Urothelium cell line (cell line): ENCODE measurements around the gene SIDT1.
A peak's percentile ranks its signal among the peaks of the same experiment; 100 is the strongest.

Experiments
- DNase-seq: peaks from one replicate; pipeline ENCODE4 v3.0.0; 2011; ENCODE audit warnings: low spot score, mixed read lengths
- FAIRE-seq: peaks from 2 replicates; lab custom pipeline; 2011; peaks lifted over from hg19 to GRCh38; lab: Jason Lieb, UNC

The SIDT1 gene

GRCh38 chr3:113589971-113590370 lies 57.6 kb downstream of the SIDT1 start:
- no peak for FAIRE-seq
- no peak for DNase-seq

- no peak for DNase-seq
- no peak for FAIRE-seq
Observed at GRCh38 chr3:113590983-113591382, 58.6 kb downstream of the SIDT1 start.

GRCh38 chr3:113594066-113594465 lies 61.7 kb downstream of the SIDT1 start:
- FAIRE-seq, result no peak
- DNase-seq, result no peak

- DNase-seq (no peak), FAIRE-seq (no peak)
Observed at GRCh38 chr3:113597596-113598354, 65.4 kb downstream of the SIDT1 start.

DNA sequence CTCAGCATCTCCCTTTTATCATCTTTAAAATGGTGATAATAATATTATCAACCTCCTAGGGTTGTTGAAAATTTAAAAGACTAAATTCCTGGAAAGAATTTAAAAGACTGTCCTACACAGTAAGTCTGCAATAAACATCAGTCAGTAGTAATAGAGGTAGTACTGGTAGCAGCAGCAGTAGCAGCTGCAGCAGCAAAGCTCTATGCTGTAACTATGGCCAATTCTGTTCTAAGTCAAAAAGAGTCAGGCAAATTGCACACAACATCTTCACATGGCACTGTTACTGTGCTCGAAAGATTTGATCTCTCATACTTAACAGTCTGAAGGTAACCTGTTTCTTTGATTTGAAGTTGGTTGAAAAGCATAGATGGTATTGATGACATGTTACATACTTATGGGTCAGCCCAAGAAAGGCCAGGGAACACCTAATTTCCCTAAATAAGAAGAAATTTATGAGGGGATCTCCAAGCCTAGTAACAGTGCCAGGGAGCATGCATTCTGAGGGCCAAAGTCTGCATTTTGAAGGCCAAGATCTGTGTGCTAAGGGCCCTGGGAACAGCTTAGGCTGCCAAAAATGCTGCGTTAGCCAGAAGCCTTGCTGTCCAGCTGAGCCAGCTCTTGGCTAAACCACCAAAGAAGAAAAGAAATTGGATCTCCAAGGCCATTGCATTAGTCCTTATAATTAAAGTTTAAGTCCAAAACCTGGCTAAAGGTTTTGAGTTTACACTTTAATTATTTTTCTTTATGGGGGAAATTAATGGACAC lies 68.2 kb downstream of the SIDT1 start:
- no peak for DNase-seq
- FAIRE-seq, result no peak

- no peak for FAIRE-seq
- no peak for DNase-seq
Observed at GRCh38 chr3:113601240-113601639, 68.9 kb downstream of the SIDT1 start.

DNA sequence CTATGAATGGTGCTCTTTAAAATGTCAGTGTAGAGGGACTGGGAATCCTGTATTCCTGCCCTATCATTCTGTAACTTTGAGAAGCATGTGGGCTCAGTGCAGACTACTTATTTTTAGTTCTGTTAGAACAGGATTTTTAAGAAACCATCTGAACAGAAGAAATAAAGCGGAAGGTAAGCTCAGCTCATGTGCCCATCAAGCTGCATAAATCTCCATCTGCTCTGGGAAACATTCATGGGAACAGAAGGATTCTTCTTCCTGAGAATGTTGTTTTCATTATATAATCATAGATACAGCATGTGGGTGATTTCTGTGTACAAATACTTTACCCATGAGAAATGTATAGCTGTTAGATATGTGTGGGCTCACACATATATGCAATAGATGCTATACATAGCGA lies 69.9 kb downstream of the SIDT1 start:
- FAIRE-seq, result no peak
- DNase-seq, result no peak

DNA sequence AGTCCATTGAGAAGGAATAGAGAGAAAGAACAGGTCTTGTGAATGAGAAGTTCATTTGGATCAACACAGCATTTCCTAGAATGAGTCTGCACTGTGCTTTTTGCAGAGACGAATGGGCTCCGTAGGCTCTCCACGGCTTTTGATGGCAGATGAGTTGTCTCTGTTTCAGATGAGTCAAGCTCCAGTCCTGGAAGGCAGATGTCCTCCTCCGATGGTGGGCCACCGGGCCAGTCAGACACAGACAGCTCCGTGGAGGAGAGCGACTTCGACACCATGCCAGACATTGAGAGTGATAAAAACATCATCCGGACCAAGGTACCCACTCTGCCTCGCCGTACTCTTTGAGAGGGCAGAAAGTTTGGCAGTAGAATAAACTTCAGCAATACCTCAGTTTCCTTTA lies 70.5 kb downstream of the SIDT1 start:
- DNase-seq, result no peak
- FAIRE-seq, result no peak

DNA sequence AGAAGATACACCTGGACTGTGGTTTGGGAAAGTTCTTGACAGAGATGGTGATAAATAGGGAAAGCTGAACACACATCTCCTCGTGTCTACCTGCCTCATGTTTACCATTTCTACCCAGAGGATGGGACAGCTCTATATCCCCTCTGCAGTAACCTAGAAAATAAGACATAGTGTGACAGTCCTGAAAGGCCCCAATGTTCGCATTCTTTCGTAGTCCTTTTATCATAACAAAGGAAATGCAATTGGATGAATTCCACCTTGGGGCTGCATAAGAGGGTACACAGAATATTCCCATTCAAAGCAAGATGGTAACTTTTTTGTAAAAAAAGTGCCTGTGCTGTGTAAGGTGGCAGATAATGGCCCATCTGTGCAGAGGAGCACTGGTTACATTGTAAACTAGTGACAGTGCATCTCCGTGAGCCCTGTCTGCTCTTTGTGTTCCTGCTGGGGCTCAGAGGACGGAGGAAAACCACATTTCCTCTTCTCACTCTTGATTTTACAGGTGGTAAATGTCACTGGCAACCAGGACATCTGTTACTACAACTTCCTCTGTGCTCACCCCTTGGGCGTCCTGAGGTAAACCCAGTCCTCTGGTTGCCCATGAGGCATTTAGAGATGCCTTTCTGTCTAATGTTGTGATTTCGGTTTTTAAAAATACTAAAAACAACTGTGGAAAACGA lies 74.3 kb downstream of the SIDT1 start:
- DNase-seq (no peak), FAIRE-seq (no peak)

DNA sequence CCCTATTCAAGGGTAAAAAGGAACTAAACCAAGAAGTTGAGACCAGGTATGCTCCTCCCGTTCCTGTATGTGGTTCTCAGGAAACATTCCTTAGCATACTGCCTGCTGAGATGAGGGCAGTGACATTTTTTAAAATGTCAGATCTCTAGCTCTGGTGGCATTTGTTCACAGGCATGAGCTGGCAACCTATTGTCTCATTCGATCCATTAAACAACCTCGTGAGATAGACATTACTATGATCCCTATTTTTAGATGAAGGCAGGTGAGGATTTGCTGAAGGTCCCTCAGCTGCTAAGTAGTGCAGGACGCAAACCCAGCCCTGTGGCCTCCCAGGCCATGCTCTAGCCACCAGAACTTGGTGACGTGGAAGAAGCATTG lies 74.9 kb downstream of the SIDT1 start:
- no peak for FAIRE-seq
- no peak for DNase-seq

- no peak for FAIRE-seq
- no peak for DNase-seq
Observed at GRCh38 chr3:113614402-113614801, 82.0 kb downstream of the SIDT1 start.

- FAIRE-seq, result no peak
- DNase-seq, result no peak
Observed at GRCh38 chr3:113615976-113616375, 83.6 kb downstream of the SIDT1 start.

DNA sequence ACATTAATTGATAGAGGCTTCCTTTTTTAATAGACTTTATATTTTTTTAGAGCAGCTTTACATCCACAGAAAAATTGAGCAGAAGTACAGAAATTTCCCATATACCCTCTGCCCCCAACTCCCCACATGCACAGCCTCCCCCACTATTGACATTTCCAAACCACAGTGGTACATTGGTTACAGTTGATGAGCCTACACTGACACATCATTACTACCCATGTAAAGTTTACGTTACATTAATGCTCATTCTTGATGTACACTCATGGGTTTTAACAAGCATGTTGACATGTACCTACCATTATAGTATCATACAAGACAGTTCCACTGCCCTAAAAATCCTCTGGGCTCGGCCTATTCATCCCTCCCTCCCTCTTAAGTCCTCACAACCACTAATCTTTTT lies 85.4 kb downstream of the SIDT1 start:
- DNase-seq, result no peak
- no peak for FAIRE-seq

DNA sequence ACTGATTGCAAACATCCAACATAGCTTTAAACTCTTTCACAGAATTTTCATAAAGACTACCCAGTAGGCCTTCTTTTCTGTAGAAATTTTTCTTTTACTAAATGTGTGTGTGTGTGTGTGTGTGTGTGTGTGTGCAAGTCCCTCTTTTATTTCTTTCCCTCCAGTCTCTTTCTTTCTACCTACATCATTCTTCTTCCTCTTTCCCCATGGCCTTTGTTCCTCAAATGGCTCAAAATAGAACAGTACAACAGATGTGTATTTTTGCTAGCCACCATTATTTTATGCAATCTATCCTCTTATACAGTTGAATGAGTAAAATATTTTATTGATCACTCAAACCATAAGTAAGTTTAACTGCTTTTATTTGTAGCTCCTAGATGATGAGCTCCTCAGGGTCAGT lies 87.7 kb downstream of the SIDT1 start:
- FAIRE-seq, result no peak
- DNase-seq, result no peak

- no peak for FAIRE-seq
Observed at GRCh38 chr3:113623324-113623723, 91.0 kb downstream of the SIDT1 start.

DNA sequence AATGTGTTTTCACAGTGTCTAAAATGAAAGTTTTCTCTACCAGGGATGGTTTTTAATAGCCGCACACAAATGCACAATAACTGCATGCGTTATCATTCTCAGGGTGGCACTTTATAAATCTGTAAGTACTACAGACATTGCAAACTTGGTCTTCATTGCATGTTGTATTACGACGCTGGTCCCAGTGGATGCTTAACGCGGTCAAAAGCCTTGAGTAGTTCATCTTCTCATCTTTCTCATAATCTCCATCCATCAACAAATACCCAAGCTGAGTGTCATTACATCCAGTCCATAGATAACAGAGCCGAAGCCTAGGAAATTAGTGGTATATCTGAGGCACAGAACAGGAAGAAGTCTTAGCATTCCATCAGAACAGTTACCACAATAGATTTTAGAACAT lies 91.5 kb downstream of the SIDT1 start:
- FAIRE-seq (no peak), DNase-seq (no peak)

More at GRCh38 chr3:113623324-113623723, 91.0 kb downstream of the SIDT1 start:
- DNase-seq, result no peak

DNA sequence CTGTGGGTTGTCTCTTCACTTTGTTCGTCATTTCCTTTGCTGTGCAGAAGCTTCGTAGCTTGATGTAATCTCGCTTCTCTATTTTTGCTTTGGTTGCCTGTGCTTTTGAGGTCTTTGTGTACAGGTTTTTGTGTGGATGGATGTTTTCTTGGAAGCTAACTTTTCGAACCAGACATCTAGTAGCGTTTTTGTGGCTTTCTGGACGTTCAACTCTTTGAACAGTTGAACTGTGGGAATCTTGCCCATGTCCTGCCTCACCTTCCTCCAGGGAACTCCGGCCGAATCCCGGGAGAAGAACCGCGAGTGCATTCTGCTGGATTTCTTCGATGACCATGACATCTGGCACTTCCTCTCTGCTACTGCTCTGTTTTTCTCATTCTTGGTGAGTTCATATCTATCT lies 93.5 kb downstream of the SIDT1 start:
- FAIRE-seq, result no peak
- DNase-seq, result no peak

- FAIRE-seq, result no peak
- DNase-seq, result peak; percentile 81
Observed at GRCh38 chr3:113626503-113627371, 94.4 kb downstream of the SIDT1 start.

- FAIRE-seq (no peak), DNase-seq (no peak)
Observed at GRCh38 chr3:113628316-113628715, 96.0 kb downstream of the SIDT1 start.

DNA sequence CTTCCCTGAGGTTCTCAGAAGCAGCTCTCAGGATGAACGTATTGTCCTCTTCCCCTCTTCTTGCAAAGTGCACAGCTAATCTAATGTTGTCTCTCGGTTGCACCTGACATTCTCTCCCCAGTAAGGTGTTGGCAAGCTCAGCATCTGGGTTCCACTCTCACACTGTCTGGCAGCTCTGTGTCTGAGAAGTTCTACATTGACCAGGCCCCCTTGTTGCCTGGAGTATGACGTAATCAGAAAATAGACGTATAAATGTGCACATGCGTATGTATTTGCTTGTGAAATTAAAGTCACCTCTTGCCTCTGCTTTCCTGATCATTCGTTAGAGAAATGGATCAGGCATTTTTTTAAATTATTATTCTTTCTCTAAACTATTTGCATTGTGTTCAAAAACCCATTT lies 96.4 kb downstream of the SIDT1 start:
- DNase-seq (no peak), FAIRE-seq (no peak)
